Fibroblast of skin of abdomen (primary cell): Measurements from ENCODE around the gene SF3B2.
A peak's percentile ranks its signal among the peaks of the same experiment; 100 is the strongest.
"Not testable (repeated sequence)": the region's sequence is repeated elsewhere in the genome, so short reads cannot be mapped to it uniquely, and the experiment has no call there.

ENCODE experiments used
- DNase-seq: peaks from one replicate; pipeline ENCODE4 v3.0.0-alpha.2; 2013

SF3B2 gene

DNA sequence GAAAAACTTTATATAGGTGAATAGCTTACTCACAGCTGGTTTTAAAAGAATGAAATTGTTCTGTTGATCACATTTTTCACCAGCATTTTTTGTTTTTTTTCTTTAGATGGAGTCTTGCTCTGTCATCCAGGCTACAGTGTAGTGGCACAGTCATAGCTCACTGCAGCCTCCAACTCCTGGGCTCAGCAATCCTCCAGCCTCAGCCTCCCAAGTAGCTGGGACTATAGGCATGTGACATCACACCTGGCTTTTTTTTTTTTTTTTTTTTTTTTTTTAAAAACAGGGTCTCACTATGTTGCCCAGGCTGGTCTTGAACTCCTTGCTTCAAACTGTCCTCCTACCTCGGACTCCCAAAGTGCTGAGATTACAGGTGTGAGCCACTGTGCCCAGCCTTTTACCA lies 21.5 kb downstream of the SF3B2 start:
- no peak for DNase-seq

DNA sequence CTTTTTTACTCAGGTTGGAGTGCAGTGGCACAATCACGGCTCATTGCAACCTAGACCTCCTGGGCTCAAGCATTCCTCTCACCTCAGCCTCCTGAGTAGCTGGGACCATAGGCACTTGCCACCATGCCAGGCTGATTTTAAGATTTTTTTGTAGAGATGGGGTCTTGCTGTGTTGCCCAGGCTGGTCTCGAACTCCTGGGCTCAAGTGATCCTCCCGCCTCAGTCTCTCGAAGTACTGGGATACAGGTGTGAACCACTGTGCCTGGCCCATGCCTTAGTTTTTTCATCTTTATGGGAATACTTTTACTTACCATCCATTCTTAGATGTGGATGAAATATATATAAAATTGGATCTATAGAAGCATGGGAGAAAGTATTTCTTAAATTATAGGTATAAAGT lies 23.1 kb downstream of the SF3B2 start:
- DNase-seq: no peak

DNA sequence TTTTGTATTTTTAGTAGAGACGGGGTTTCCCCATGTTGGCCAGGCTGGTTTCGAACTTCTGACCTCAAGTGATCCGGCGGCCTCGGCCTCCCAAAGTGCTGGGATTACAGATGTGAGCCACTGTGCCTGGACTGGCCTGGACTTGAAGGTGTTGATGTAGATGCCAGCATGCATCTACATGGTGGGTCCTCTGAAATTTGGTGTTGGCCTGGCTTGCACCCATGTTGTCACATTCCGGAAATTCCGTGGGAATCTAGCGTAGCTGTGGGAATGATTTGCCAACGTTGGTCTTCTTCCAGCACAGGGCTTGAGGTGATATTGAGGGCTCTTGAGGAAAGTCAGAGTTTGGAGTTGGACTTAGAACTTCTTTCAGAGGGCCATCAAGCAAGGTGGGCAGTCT lies 24.4 kb downstream of the SF3B2 start:
- DNase-seq: peak; percentile 45

DNA sequence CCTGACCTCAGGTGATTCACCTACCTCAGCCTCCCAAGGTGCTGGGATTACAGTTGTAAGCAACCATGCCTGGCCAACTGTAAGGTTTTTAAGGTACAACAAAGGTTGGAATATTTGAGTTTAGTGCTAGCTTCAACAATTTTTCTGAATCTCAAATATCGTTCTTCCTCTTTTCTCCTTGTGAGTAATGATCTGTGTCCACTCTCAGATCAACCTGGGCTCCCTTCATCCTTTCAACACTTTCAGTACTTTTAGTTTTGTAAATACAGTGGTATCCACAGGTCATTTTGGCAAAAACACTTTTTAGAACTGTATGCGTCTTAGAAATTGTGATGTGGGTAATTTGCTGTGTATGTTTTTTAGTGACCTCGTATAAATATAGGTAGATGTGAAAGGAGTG lies 25.8 kb downstream of the SF3B2 start:
- DNase-seq: no peak

DNA sequence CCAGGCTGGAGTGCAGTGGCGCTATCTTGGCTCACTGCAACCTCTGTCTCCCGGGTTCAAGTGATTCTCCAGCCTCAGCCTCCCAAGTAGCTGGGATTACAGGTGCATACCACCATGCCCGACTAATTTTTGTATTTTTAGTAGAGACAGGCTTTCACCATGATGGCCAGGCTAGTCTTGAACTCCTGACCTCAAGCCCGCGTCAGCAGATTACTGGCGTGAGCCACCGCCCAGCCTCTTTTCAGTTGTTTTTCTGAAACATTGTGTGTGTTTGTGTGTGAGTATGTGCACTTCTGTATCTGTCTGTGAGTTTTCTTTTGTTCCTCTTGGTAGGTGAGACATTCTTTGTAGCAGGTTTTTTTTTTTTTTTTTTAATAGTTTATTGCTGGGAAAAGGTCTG lies 26.8 kb downstream of the SF3B2 start:
- not testable (repeated sequence) for DNase-seq

DNA sequence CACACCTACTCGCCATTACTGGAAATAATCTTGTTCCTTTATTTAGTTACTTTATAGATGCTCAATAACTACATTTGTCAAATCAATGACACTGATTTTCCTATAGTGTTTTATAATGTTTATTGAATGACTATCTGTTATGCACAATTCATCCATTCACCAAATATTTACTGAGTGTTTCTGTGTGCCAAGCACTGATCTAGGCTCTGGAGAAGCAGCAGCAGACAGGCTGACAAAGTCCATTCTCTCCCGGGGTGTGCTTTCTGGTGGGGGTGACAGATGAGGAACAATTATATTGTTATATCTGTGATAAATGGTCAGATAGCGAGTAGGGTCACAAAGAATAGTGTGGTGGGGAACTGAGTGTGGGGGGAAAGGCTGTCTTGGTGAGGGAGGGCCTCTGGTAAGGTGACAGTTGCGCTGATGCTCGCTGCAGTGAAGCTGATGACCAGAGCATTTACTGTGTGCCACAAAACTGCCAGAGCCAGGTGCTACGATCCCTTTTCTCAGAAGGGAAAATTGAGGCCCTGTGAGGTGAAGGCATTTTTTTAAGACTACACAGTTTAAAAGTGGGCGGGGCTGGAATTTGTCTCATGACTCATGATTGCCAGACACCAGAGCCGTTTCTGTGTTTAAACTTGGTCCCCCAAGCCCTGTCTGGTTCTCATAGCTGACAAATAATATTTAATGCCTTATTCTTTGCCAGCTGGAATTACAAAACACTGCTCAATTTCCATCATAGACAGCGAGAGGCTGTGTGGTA lies 28.1 kb downstream of the SF3B2 start:
- DNase-seq: peak; percentile 86

DNA sequence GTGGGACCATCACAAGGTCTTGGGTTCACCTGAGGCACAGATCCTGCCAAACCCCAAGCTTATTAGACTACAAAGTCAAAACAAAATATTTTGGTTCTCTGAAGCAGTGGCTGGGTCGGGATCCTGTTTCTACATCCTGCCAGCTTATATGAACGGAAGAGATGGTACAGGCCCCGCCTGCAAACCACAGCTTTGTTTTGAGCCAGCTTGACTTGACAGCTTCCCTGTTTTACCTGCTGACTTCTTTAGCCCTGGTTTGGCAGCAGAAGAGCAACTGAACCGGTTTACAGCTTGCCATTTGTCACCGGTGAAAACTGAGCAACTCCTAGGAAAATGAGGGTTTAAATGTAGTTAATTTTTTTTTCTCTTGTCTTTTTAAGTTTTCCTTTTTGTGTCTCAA lies 29.3 kb downstream of the SF3B2 start:
- DNase-seq: no peak

DNA sequence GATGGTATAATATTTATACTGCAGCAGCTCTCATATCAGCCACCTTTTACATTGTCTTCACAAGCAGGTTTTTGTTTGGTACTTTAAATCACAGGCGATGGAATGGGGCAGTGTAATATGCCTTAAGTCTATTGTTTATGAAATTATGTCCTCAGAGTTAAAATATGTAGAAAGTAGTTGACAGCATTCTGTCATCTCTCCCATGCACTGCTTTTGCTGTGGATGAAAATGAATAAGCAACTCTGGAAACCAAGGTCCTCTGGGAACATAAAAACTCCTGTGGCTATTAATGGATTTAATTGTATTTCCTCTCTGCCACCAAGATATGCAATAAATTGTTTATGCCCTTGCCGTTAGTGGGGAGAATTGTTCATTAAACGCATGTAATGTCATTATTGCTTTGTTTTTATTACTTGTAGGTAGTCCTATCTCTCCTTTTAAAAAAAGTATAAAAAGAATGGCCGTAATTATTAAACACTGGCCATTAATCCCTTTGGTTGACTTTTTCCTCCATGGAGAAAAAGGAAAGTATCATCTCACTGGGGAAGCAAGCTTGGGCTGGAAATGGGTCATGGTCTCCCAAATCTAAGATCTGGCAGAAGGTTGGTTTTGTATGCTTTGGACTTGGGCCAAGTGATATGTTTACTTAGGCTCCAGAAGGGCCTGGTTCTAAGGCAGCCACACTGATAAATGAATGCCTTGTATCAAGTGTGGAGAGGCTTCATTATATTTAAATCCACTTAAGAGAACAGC lies 31.0 kb downstream of the SF3B2 start:
- DNase-seq: no peak

DNA sequence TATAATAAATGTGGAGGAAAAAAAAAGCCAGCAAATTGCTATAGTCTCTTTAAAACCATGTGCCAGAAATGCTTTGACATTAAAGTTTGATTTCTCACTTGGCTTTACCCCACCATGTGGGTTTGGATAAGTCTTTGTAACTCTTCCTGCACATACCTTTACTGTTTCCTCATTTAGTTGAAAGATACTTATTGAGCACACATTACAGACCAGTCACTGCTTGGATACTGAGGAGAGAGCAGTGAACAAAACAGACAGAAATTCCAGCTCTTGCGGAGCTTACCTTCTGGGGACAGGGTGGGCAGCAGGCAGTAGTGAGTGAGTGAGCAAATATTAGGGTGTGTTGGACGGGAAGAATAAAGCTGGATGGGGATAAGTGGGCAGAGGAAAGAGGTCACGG lies 31.6 kb downstream of the SF3B2 start:
- no peak for DNase-seq

DNA sequence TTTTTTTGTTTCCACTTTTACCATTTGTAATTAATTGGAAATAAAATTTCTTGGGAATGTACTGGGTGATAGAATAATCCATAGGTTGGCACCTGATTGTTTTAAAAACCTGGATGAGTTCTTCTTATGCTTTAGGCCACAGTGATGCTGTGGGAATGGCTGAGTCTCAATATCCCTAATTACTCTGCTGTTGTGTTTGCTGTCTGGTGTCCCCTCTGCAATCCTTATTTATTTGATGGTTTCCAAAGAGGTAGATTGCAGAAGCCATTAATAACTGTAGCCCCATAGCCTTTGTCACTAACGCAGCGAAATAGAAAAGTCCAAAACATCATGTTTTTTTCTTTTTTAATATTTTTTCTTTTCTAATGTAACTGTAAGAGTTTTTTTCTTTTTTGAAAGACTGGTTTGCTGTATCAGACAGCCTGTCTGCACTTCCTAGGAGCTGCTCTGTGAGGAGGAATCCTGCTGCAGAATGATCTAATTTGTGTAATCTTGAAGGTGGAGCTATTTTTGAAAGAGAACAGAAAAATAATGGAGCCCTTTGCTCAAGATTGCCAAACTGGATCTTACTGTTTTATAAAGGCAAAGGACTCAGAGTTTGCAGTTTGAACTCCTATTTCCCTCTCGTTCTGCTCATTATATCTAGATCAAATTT lies 32.8 kb downstream of the SF3B2 start:
- no peak for DNase-seq

DNA sequence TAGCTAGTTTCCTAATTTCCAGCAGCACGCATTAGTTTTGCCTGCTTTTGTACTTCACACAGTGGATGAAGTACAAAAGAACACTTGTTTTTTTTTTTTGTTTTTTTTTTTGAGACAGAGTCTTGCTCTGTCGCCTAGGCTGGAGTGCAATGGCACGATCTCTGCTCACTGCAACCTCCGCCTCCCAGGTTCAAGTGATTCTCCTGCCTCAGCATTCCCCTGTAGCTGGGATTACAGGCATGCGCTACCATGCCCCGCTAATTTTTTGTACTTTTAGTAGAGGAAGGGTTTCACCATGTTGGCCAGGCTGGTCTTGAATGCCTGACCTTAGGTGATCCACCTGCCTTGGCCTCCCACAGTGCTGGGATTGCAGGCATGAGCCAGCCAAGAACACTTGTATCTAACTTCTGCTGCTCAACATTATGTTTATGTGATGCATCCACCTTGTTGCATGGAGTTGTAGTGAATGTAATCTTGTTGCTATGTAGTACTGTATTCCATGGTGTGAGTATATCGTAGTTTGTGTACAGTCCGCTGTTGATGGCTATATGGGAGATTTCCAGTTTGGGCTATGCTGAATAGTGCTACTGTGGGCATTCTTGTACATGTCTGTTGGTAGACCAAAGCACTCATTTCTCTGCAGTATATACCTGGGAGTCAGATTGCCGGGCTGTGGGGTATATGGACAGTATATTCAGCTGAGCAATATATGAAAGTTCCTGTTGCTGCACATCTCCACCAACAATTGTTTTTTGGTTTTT lies 35.2 kb downstream of the SF3B2 start:
- no peak for DNase-seq

DNA sequence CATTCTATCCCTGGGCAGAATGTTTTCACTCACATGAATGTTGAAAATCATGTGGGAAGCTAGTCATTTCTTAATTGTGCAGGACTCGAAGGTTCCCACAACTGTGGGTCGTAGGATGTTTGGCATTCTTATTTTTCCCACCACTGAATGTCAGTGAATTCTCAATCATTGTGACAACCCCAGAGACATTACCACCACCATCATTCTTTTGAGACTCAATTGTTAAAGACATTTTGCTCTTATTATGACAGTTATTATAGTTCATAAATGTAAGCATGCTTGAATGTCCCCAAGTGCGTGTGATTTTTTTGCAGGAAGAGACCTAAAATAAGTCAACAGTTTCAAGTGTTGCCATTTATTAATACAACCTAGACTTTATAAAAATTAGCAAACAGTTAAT lies 36.9 kb downstream of the SF3B2 start:
- no peak for DNase-seq

DNA sequence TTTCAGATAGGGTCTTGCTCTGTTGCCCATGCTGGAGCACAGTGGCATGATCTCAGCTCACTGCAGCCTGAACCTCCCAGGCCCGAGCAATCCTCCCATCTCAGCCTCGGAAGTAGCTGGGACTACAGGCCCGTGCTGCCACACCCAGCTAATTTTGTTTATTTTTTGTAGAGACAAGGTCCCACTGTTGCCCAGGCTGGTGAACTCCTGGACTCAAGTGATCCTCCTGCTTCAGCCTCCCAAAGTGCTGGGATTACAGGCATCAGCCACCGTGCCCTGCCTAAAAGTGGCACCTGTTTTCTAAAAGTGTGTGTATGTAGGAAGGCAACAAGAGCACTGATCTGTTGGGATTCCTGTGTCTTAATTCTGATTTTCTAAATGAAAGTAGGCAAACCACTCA lies 38.1 kb downstream of the SF3B2 start:
- DNase-seq: no peak

DNA sequence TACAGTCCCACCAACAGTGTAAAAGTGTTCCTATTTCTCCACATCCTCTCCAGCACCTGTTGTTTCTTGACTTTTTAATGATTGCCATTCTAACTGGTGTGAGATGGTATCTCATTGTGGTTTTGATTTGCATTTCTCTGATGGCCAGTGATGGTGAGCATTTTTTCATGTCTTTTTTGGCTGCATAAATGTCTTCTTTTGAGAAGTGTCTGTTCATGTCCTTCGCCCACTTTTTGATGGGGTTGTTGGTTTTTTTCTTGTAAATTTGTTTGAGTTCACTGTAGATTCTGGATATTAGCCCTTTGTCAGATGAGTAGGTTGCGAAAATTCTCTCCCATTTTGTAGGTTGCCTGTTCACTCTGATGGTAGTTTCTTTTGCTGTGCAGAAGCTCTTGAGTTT lies 40.0 kb downstream of the SF3B2 start:
- DNase-seq: not testable (repeated sequence)

DNA sequence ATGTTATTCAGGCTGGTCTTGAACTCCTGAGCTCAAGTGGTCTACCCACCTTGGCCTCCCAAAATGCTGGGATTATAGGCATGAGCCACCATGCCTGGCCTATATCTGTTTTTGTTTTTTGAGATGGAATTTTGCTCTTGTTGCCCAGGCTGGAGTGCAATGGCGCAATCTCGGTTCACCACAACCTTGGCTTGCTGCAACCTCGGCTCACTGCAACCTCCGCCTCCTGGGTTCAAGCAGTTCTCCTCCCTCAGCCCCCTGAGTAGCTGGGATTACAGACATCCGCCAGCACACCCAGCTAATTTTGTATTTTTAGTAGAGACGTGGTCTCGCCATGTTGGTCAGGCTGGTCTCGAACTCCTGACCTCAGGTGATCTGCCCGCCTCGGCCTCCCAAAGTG lies 47.6 kb downstream of the SF3B2 start:
- not testable (repeated sequence) for DNase-seq

DNA sequence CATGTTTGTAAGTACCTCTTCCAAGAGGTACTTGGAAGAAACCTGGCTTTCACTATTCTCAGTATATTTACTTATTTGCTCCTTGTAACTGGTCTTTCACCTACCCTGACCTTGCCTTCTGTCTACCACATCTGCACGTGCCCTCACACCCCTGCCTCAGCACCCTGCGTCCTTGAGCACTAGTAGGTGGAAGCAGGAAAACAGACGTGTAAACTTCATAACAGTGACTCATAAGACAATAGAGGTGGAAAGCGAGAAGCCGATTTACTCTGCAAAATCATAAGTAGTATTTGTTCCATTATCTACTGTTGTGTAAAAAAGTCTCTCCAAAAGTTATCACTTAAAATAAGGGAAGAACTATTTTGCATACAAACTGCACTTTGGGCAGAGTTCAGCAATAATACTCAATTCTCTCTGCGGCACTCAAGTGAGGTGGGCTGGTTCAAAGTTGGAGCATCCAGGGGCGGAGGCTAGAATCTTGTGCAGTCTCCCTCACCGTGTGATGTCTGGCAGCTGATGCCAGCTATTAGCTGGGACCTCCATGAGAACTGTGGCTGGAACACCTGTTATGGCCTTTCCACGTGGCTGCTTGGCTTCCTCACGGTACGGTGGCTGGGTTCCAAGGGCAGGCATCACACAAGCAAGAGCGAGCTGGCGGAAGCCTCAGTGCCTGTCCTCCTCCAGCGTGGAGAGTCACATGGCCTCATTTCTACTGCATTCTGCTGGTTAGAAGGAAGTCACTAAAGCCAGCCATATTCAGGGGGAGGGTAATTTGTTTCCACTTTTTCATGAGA lies 48.3 kb downstream of the SF3B2 start:
- no peak for DNase-seq

DNA sequence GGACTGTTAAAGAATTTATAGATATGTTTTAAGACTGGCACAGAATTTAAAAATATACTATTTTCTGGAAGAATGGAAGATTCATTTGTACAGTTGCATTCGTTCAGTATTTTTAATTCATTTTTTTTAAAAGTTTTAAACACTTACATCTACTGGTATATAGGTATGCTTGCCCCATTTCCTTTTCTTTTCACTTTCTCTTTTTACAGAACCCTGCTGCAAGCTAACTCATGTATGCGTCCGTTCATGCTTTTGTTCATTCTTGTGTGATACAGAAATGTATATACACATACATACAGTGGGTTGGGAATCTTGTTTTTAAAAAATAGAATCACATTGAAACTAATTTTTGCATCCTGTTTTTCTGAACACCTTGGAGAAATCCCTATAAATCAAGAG lies 48.9 kb downstream of the SF3B2 start:
- DNase-seq: no peak

DNA sequence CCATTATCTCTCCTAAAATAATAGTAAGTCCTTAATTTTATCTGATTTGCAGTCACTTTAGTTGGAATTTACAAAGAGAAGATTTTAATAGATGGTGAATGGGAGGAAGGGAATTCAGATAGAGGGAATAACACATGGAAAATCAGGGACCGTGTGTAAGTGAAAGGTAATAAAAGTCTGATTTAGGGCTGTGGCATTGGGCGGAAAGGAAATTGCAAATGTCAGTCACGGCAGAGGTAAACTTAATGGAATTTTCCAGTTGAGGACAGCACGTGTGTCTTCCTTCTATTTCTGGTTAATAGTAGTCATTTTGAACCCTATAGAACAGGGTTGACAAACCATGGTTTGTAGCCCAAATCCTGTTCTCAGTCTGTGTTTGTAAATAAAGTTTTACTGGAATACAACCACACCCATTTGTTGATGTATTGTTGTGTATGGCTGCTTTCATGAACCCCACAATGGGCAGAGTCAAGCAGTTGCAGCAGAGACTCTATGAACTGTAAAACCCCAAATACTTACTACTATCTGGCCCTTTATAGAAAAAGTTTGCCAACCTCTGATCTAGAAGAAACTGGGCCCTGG lies 52.0 kb downstream of the SF3B2 start:
- no peak for DNase-seq

DNA sequence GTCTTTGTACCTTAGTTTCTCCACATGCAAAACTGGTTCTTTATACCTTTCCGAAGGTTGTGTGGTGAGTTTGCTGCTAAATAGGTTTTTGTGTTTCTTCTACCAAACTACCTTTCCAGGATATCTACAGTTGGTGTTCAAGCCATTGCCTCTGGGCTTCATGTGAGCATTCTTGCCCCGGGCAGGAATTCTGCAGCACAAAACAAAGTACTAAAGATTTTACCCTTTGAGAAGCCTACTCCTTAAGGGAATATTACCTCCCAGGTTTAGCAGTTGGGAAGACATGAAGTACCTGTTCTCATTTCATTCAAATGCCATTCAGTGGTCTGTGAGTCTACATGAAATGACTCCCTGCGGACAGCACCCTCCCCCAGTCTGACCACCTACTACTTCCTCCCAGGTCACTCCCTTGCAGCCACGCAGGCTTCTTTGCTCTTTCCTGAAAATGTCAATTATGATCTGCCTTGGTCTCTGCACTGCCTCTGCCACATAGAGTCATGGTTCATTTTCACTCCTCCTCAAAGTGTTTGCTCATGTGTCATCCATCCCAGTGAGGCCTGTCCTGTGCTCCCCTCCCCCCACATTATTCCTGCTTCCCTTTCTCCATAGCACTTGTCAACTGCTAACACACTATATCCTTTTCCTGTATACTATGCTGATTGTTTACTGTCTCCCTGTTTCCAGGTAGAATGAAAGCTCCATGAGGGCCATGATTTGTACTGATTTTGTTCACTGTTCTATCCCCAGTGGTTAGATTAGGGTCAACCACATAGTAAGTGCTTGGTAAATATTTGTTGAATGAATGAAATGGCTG lies 54.8 kb downstream of the SF3B2 start:
- DNase-seq: peak; percentile 21

DNA sequence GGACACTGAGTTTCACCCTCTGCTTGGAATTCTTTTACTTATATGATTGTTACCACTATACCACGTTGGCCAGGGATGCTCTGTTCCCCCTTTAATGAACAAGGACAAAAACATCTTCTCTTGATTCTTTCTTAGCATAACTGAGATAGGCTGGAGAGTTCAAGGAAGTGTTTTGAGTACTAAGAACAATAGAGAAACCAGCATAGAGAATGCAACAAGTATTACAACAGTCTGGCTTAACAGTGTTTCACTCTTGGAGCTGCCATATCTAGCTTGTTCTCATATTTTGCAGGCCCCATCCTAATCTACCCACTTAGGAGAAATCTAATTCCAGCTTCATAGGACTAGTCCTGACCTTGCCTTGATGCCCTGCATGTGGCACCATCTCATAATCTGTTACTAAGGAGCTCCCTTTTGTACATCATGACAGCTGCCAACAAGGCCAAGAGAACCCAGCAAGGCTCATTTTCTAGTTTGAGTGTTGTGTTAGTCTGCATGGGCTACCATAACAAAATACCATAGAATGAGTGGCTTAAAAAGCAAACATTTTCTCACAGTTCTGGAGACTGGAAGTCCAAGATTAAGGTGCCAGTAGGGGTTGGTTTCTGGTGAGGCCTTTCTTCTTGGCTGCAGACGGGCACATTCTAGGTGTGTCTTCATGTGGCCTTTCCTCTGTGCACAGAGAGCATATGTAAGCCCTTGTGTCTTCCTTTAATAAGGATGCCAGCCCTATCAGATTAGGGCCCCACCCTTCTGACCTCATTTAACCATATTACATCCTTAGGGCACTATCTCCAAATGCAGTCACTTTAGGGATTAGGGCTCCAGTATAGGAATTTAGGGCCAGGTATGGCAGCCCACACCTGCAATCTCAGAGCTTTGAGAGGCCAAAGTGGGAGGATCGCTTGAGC lies 55.7 kb downstream of the SF3B2 start:
- peak; percentile 17 for DNase-seq
